Mesenchymal stem cell (in vitro differentiated cells and primary cell): ENCODE measurements around the gene CD200R1.
A peak's percentile ranks its signal among the peaks of the same experiment; 100 is the strongest.

Experiments
- DNase-seq: peaks from one replicate; pipeline ENCODE4 v3.0.0-alpha.2; 2013
- H2AFZ ChIP-seq: one replicate; pipeline ENCODE4 v1.6.1; 2013; ENCODE audit warnings: low read depth, mild to moderate bottlenecking, control low read depth, inconsistent platforms, low read length, moderate library complexity
- H2AK5ac ChIP-seq: 2 replicates; pipeline ENCODE4 v1.6.1; 2013; ENCODE audit warnings: low read length, moderate library complexity, mild to moderate bottlenecking, inconsistent platforms; ENCODE audit not compliant: severe bottlenecking
- H2BK120ac ChIP-seq: one replicate; pipeline ENCODE4 v1.6.1; 2013; ENCODE audit warnings: low read depth, mild to moderate bottlenecking, inconsistent platforms, low read length, moderate library complexity
- H2BK12ac ChIP-seq, 2 experiments: one replicate each; pipeline ENCODE4 v1.6.1; 2013; ENCODE audit warnings: inconsistent platforms in 2 of 2, low read length in 2 of 2, mild to moderate bottlenecking in 2 of 2, moderate library complexity in 2 of 2, control low read depth in 1 of 2
- H2BK15ac ChIP-seq: one replicate; pipeline ENCODE4 v1.6.1; 2013; ENCODE audit warnings: mild to moderate bottlenecking, low read depth, inconsistent platforms; ENCODE audit not compliant: poor library complexity, severe bottlenecking
- H2BK5ac ChIP-seq: 2 replicates; pipeline ENCODE4 v1.6.1; 2013; ENCODE audit warnings: low read depth, mild to moderate bottlenecking, low read length, control low read depth, inconsistent platforms; ENCODE audit not compliant: poor library complexity, severe bottlenecking
- H3K14ac ChIP-seq, 2 experiments: one replicate each; pipeline ENCODE4 v1.6.1; 2013; ENCODE audit warnings: inconsistent platforms in 2 of 2, low read length in 2 of 2, control low read depth in 1 of 2, mild to moderate bottlenecking in 1 of 2, moderate library complexity in 1 of 2
- H3K18ac ChIP-seq, 2 experiments: one replicate each; pipeline ENCODE4 v1.6.1; 2013; ENCODE audit warnings: inconsistent platforms in 2 of 2, low read length in 2 of 2, control low read depth in 1 of 2, low read depth in 1 of 2, mild to moderate bottlenecking in 1 of 2
- H3K23ac ChIP-seq, 2 experiments: one replicate each; pipeline ENCODE4 v1.6.1; 2013; ENCODE audit warnings: inconsistent platforms in 2 of 2, low read length in 2 of 2, mild to moderate bottlenecking in 2 of 2, moderate library complexity in 2 of 2, control low read depth in 1 of 2
- H3K27ac ChIP-seq: 2 replicates; pipeline ENCODE4 v1.5.1; 2013; ENCODE audit warnings: mild to moderate bottlenecking, moderate library complexity, low read length, control low read depth, inconsistent platforms; ENCODE audit not compliant: poor library complexity, severe bottlenecking
- H3K27me3 ChIP-seq, 2 experiments: 2 replicates each; pipeline versions ENCODE4 v1.6.1 to v1.7.0; 2013; ENCODE audit warnings: low read length in 2 of 2, mild to moderate bottlenecking in 2 of 2, moderate library complexity in 2 of 2, control low read depth in 1 of 2, inconsistent platforms in 1 of 2; ENCODE audit not compliant: control insufficient read depth in 1 of 2, insufficient read depth in 1 of 2
- H3K36me3 ChIP-seq, 2 experiments: 2 replicates each; pipeline versions ENCODE4 v1.6.1 to v1.7.0; 2013; ENCODE audit warnings: low read length in 2 of 2, control low read depth in 1 of 2, inconsistent platforms in 1 of 2, low read depth in 1 of 2, mild to moderate bottlenecking in 1 of 2; ENCODE audit not compliant: insufficient read depth in 2 of 2, control insufficient read depth in 1 of 2
- H3K4ac ChIP-seq, 2 experiments: one replicate each; pipeline ENCODE4 v1.6.1; 2013; ENCODE audit warnings: inconsistent platforms in 2 of 2, low read length in 2 of 2, mild to moderate bottlenecking in 2 of 2, moderate library complexity in 2 of 2, control low read depth in 1 of 2, low read depth in 1 of 2
- H3K4me1 ChIP-seq: 2 replicates; pipeline ENCODE4 v1.6.1; 2013; ENCODE audit warnings: low read depth, low read length, control low read depth; ENCODE audit not compliant: control insufficient read depth, insufficient read depth
- H3K4me2 ChIP-seq: 2 replicates; pipeline ENCODE4 v1.6.1; 2013; ENCODE audit warnings: low read length, mild to moderate bottlenecking, inconsistent platforms; ENCODE audit not compliant: poor library complexity, severe bottlenecking
- H3K4me3 ChIP-seq, 2 experiments: 2 replicates each; pipeline versions ENCODE4 v1.5.1 to v1.7.0; 2013; ENCODE audit warnings: low read length in 2 of 2, mild to moderate bottlenecking in 2 of 2, control low read depth in 1 of 2, low read depth in 1 of 2; ENCODE audit not compliant: insufficient read depth in 1 of 2
- H3K79me1 ChIP-seq: replicated peaks from 2 replicates; pipeline ENCODE4 v1.6.1; 2013; ENCODE audit warnings: mild to moderate bottlenecking, control low read depth, low read length, inconsistent platforms; ENCODE audit not compliant: poor library complexity, severe bottlenecking
- H3K9ac ChIP-seq: 2 replicates; pipeline ENCODE4 v1.7.0; 2013; ENCODE audit warnings: mild to moderate bottlenecking, low read length, moderate library complexity
- H3K9me3 ChIP-seq: 2 replicates; pipeline ENCODE4 v1.7.0; 2013; ENCODE audit warnings: mild to moderate bottlenecking, low read length; ENCODE audit not compliant: control insufficient read depth
- H4K8ac ChIP-seq: one replicate; pipeline ENCODE4 v1.6.1; 2013; ENCODE audit warnings: inconsistent platforms, mild to moderate bottlenecking, low read length, moderate library complexity
- H4K91ac ChIP-seq: one replicate; pipeline ENCODE4 v1.6.1; 2013; ENCODE audit warnings: mild to moderate bottlenecking, low read length, inconsistent platforms
- WGBS: methylation state at CpG from one replicate; pipeline ENCODE4 v1.1.7; 2013; ENCODE audit warnings: mixed read lengths; 5-methylcytosine and 5-hydroxymethylcytosine counted together

Gene CD200R1

GRCh38 chr3:112894258-112894657 lies 80.6 kb downstream of the CD200R1 start:
- H3K4me2 ChIP-seq = no peak overlapping the region
- no peaks in the 10 kb centered on the region for H3K79me1 ChIP-seq
- no peak overlapping the region for H2BK120ac ChIP-seq
- no peak overlapping the region for H3K9ac ChIP-seq
- no peaks in the 10 kb centered on the region for H3K27me3 ChIP-seq
- no peaks in the 10 kb centered on the region for H3K9me3 ChIP-seq
- no peak overlapping the region for H2BK12ac ChIP-seq
- no peak overlapping the region for H2BK15ac ChIP-seq
- H2BK5ac ChIP-seq = no peak overlapping the region
- no peaks in the 10 kb centered on the region for H3K36me3 ChIP-seq
- no peak overlapping the region for H3K14ac ChIP-seq
- DNase-seq = peak; percentile 9
- no peak overlapping the region for H4K8ac ChIP-seq
- peak overlapping the region; percentile 39 for H2AFZ ChIP-seq
- peaks cover 8% of the 10 kb centered on the region for H3K4me1 ChIP-seq
- no peak overlapping the region for H3K27ac ChIP-seq
- WGBS = 76% methylated on average over 5 of the region's 5 CpGs
- no peak overlapping the region for H3K23ac ChIP-seq
- H3K4me3 ChIP-seq = no peak overlapping the region
- H3K18ac ChIP-seq = no peak overlapping the region
- no peak overlapping the region for H4K91ac ChIP-seq
- H2AK5ac ChIP-seq = no peak overlapping the region
- H3K4ac ChIP-seq = no peak overlapping the region

GRCh38 chr3:112889357-112889756 lies 85.5 kb downstream of the CD200R1 start:
- H3K79me1 ChIP-seq = no peaks in the 10 kb centered on the region
- H4K91ac ChIP-seq = no peak overlapping the region
- no peak overlapping the region for H3K4me3 ChIP-seq
- DNase-seq = no peak
- peak overlapping the region; percentile 29 for H3K4me2 ChIP-seq
- H2AK5ac ChIP-seq = no peak overlapping the region
- no peak overlapping the region for H2BK12ac ChIP-seq
- H3K27ac ChIP-seq = no peak overlapping the region
- H3K23ac ChIP-seq = no peak overlapping the region
- no peaks in the 10 kb centered on the region for H3K36me3 ChIP-seq
- H3K9me3 ChIP-seq = no peaks in the 10 kb centered on the region
- H3K4me1 ChIP-seq = peaks cover 6% of the 10 kb centered on the region
- no peak overlapping the region for H3K4ac ChIP-seq
- 68% methylated on average over 3 of the region's 3 CpGs for WGBS
- no peaks in the 10 kb centered on the region for H3K27me3 ChIP-seq
- no peak overlapping the region for H2BK5ac ChIP-seq
- no peak overlapping the region for H3K18ac ChIP-seq
- H4K8ac ChIP-seq = no peak overlapping the region
- H2BK120ac ChIP-seq = no peak overlapping the region
- no peak overlapping the region for H2AFZ ChIP-seq
- no peak overlapping the region for H3K14ac ChIP-seq
- H3K9ac ChIP-seq = no peak overlapping the region
- no peak overlapping the region for H2BK15ac ChIP-seq

- Histone ChIP-seq H4K8ac (no peak overlapping the region), H3K23ac (no peak overlapping the region), H3K27me3 (no peaks in the 10 kb centered on the region), H3K4ac (no peak overlapping the region), H3K4me1 (peaks cover 4% of the 10 kb centered on the region), H3K9me3 (no peaks in the 10 kb centered on the region), H2AFZ (no peak overlapping the region), H3K79me1 (no peaks in the 10 kb centered on the region), H3K18ac (no peak overlapping the region), H2AK5ac (no peak overlapping the region), H2BK5ac (no peak overlapping the region), H3K4me3 (no peak overlapping the region), H3K36me3 (no peaks in the 10 kb centered on the region), H4K91ac (no peak overlapping the region), H3K9ac (no peak overlapping the region), H3K14ac (no peak overlapping the region), H2BK12ac (no peak overlapping the region), H3K4me2 (no peak overlapping the region), H3K27ac (no peak overlapping the region), H2BK15ac (no peak overlapping the region), H2BK120ac (no peak overlapping the region)
- 6% methylated on average over 1 of the region's 2 CpGs for WGBS
- DNase-seq = no peak
These were observed 86.4 kb downstream of the CD200R1 start for GRCh38 chr3:112888381-112889085.

- DNase-seq = no peak
- H3K36me3 ChIP-seq = no peaks in the 10 kb centered on the region
- H4K91ac ChIP-seq = no peak overlapping the region
- no peaks in the 10 kb centered on the region for H3K9me3 ChIP-seq
- H3K4me1 ChIP-seq = peaks cover 4% of the 10 kb centered on the region
- no peak overlapping the region for H2BK120ac ChIP-seq
- no peaks in the 10 kb centered on the region for H3K27me3 ChIP-seq
- H3K79me1 ChIP-seq = no peaks in the 10 kb centered on the region
- no peak overlapping the region for H3K23ac ChIP-seq
- no peak overlapping the region for H2BK15ac ChIP-seq
- H2BK5ac ChIP-seq = no peak overlapping the region
- H3K9ac ChIP-seq = no peak overlapping the region
- no peak overlapping the region for H4K8ac ChIP-seq
- no peak overlapping the region for H3K4ac ChIP-seq
- no peak overlapping the region for H2AFZ ChIP-seq
- H3K4me2 ChIP-seq = no peak overlapping the region
- H2AK5ac ChIP-seq = no peak overlapping the region
- H2BK12ac ChIP-seq = no peak overlapping the region
- peak overlapping the region in 1 of 2 experiments; percentile 69 for H3K14ac ChIP-seq
- H3K18ac ChIP-seq = no peak overlapping the region
- 78% methylated on average over 4 of the region's 4 CpGs for WGBS
- no peak overlapping the region for H3K4me3 ChIP-seq
- H3K27ac ChIP-seq = no peak overlapping the region
These were observed 90.1 kb downstream of the CD200R1 start for GRCh38 chr3:112884678-112885290.
